ENCODE data around the gene KLHL24.

GRCh38 chr3:183586477-183586876 is 48.9 kb upstream of the KLHL24 start:
- TF ChIP-seq CEBPB (IDR thresholded peaks at IDR 0.05; ENCODE audit: low read depth, low read length) (no peak), BHLHE40 (IDR thresholded peaks at IDR 0.05; ENCODE audit: low read depth, low read length) (no peak), CTCF (conservative IDR thresholded peaks at IDR 0.05; ENCODE audit: low read depth, low read length) (no peak), MAFK (IDR thresholded peaks at IDR 0.05; ENCODE audit: low read depth, low read length) (no peak), POLR2A (IDR thresholded peaks at IDR 0.05; ENCODE audit: low read depth, low read length) (no peak), RCOR1 (IDR thresholded peaks at IDR 0.05; ENCODE audit: insufficient replicate concordance, low read length) (no peak), MAZ (IDR thresholded peaks at IDR 0.05; ENCODE audit: borderline replicate concordance, low read depth, low read length) (no peak), ELK1 (IDR thresholded peaks at IDR 0.05; ENCODE audit: borderline replicate concordance, low read depth, low read length) (no peak), SMC3 (IDR thresholded peaks at IDR 0.05; ENCODE audit: low read depth, low read length) (no peak)
